Measurements from ENCODE around the gene THRA. TPM values are rescaled to one million over a fixed set of nuclear protein-coding genes. Genes with fewer than 3 reads are reported as not detected.

Gene THRA
- total and polyA plus RNA-seq, 8 donors, result 21.1 to 52.2 (median 34.2) TPM

DNA sequence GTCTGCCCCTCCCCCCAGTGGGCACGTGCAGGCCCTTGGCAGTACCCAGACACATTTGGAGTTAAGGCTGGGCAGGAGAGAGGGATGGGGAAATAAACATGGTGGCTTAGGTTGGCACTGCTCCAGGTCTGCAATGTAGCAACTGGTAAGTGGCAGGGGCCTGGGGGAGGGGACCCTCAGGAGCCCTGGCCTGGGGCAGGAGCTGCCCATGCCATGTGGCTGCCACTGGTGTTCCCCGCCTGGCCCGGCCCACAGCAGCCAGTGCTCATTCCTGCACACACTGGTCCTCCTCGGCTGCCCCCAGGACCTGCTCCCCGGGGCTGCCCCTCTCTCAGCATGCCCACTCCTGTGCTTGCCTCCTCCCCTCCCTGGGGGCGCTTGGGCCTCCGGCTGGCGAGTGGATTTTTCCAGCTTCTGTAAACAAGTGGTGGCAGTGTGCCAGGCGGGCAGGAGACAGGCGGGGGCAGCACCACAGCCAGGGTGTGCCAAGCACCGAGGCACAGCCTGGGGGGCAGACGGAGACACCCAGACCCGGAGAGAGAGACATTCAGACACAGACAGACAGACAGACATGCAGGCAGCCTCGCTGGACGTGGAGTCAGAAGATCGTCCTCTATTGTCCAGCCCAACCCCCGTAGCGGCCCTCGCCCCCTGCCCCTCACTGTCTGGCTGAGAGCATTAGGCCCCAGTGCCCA is 9.4 kb downstream of the THRA start:
- intact Hi-C loops (cut with DNase I; ENCODE audit: low total_unique reads), result no loop called here
- Histone ChIP-seq H3K36me3 (peaks cover 5 to 17% (median 16%) of the 10 kb centered on the region in 4 donors), H3K27me3 (no peaks in the 10 kb centered on the region), H3K27ac (peak overlapping the region; percentile 90 to 98 (median 97)), H3K4me1 (peaks cover 96 to 100% (median 99%) of the 10 kb centered on the region in 4 donors), H3K4me3 (peak overlapping the region; percentile 3 to 41 (median 24)), H3K9me3 (no peaks in the 10 kb centered on the region)
- DNase-seq, result peak; percentile 93 to 95
- peak; percentile 48 to 95 (median 87) for TF ChIP-seq POLR2AphosphoS5 (IDR thresholded peaks at IDR 0.05)
- TF ChIP-seq, protein P1, sequence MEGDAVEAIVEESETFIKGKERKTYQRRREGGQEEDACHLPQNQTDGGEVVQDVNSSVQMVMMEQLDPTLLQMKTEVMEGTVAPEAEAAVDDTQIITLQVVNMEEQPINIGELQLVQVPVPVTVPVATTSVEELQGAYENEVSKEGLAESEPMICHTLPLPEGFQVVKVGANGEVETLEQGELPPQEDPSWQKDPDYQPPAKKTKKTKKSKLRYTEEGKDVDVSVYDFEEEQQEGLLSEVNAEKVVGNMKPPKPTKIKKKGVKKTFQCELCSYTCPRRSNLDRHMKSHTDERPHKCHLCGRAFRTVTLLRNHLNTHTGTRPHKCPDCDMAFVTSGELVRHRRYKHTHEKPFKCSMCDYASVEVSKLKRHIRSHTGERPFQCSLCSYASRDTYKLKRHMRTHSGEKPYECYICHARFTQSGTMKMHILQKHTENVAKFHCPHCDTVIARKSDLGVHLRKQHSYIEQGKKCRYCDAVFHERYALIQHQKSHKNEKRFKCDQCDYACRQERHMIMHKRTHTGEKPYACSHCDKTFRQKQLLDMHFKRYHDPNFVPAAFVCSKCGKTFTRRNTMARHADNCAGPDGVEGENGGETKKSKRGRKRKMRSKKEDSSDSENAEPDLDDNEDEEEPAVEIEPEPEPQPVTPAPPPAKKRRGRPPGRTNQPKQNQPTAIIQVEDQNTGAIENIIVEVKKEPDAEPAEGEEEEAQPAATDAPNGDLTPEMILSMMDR (IDR thresholded peaks at IDR 0.05), result peak in 1 of 7 experiments; percentile 6
- TF ChIP-seq POLR2A (IDR thresholded peaks at IDR 0.05), result no peak
- no peak for TF ChIP-seq EP300 (IDR thresholded peaks at IDR 0.05)
- WGBS, 5 donors, result 6 to 27% (median 10%) methylated on average over 9 to 19 of the region's 19 CpGs

DNA sequence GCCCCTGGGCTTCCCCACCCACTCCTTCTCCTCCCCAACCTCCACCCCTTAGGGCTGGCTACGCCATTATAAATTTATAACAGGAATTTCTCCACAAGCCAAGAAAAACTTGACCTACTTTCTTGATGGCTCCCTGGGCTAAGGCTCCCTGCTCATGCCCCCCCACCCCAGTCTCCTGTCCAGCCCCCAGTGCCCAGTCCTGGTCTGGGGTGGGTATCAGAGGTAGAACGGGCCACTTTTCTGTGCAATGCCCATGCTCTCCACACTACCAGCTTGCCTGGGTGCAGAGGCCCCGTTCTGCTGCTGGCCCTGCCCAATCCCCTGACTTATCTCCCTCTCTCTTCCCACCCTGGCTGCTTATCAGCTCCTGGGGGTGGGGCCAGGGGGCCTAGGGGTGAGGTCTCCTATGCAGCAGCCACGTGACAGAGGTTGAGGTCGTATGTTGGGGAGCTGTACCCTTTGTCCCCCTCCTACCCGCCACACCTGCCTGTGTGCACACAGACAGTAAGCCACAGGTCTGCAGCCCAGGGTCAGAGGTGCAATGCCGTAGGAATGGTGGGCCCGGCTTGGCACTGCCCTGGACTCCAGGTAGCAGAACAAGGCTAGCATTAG is 10.1 kb downstream of the THRA start:
- peaks cover 5 to 24% (median 22%) of the 10 kb centered on the region in 4 donors for H3K36me3 ChIP-seq
- intact Hi-C loops (cut with DNase I; ENCODE audit: low total_unique reads), result no loop called here
- H3K4me3 ChIP-seq, result peak overlapping the region; percentile 3 to 41 (median 24)
- H3K4me1 ChIP-seq, result peaks cover 92 to 100% (median 99%) of the 10 kb centered on the region in 4 donors
- TF ChIP-seq POLR2AphosphoS5 (IDR thresholded peaks at IDR 0.05) (peak; percentile 15 to 89 (median 62)), EP300 (IDR thresholded peaks at IDR 0.05) (no peak), POLR2A (IDR thresholded peaks at IDR 0.05) (peak in 1 of 4 donors; percentile 30)
- TF ChIP-seq, protein P1 (IDR thresholded peaks at IDR 0.05), result no peak
- no peaks in the 10 kb centered on the region for H3K27me3 ChIP-seq
- 16 to 30% (median 29%) methylated on average over 7 to 8 of the region's 8 CpGs for WGBS, 5 donors
- no peaks in the 10 kb centered on the region for H3K9me3 ChIP-seq
- H3K27ac ChIP-seq, result peak overlapping the region; percentile 90 to 98 (median 97)
- peak; percentile 83 to 89 for DNase-seq

DNA sequence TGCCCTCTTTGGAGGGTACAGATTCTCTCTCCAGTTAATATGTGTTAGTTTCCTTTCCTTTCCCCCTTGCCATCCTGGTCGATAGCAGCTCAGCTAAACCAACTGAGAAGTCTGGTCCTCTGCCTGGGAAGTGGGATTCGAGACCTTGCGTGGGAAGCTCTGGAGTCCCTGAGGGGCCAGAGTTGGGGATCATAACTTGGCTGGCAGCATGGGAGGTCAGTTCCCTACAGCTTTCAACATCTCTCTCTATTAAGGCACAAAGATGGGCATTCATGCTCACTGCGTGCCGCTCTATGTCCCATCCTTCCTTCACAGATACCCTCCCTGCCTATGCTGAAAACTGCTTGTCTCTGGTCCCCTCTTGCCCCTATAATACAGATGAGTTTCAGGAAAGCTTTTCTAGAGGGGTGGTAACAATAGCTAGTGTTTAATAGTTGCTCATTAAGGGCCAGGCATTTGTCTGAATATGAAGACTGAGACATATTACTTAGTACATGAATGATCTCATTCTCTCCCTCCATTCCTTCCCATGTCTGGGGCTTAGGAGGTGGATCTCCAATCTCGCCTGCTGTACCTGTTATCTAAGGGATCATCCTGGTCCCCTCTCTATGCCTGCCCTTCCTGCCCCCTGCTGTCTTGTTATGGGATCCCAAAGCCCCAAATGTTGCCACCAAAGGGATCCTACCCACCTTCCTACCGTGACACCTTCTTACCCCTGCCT is 10.8 kb downstream of the THRA start:
- peak overlapping the region; percentile 90 to 98 (median 97) for H3K27ac ChIP-seq
- H3K9me3 ChIP-seq, result no peaks in the 10 kb centered on the region
- 59 to 77% (median 67%) methylated on average over 7 of the region's 7 CpGs for WGBS, 5 donors
- peak overlapping the region in 1 of 4 donors; percentile 21 for H3K4me3 ChIP-seq
- H3K4me1 ChIP-seq, result peaks cover 84 to 97% (median 95%) of the 10 kb centered on the region in 4 donors
- intact Hi-C loops (cut with DNase I; ENCODE audit: low total_unique reads), result no loop called here
- TF ChIP-seq, protein P1 (IDR thresholded peaks at IDR 0.05), result no peak
- no peak for TF ChIP-seq EP300 (IDR thresholded peaks at IDR 0.05)
- TF ChIP-seq POLR2AphosphoS5 (IDR thresholded peaks at IDR 0.05), result no peak
- TF ChIP-seq POLR2A (IDR thresholded peaks at IDR 0.05), result no peak
- H3K27me3 ChIP-seq, result no peaks in the 10 kb centered on the region
- peaks cover 5 to 30% (median 30%) of the 10 kb centered on the region in 4 donors for H3K36me3 ChIP-seq
- DNase-seq, result peak in 1 of 2 donors; percentile 18

DNA sequence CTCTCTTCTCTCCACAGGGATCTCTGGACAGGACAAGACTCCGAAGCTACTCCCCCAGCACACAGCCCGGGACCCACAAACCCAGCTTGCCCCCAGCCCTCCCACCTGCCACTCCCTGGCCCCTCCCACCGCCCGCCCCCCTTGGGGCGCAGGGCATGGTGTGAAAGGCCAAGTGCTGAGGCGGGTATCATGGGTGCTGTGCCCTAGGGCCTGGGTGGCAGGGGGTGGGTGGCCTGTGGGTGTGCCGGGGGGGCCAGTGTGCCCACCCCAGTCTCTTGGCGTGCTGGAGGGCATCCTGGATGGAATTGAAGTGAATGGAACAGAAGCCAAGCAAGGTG is 11.4 kb downstream of the THRA start:
- H3K4me1 ChIP-seq, result peaks cover 81 to 98% (median 90%) of the 10 kb centered on the region in 4 donors
- H3K27me3 ChIP-seq, result no peaks in the 10 kb centered on the region
- peak overlapping the region in 1 of 4 donors; percentile 21 for H3K4me3 ChIP-seq
- peak in 1 of 2 donors; percentile 28 for DNase-seq
- H3K36me3 ChIP-seq, result peaks cover 8 to 36% (median 35%) of the 10 kb centered on the region in 4 donors
- H3K9me3 ChIP-seq, result no peaks in the 10 kb centered on the region
- peak overlapping the region; percentile 90 to 98 (median 97) for H3K27ac ChIP-seq
- WGBS, 5 donors, result 41 to 62% (median 55%) methylated on average over 8 of the region's 8 CpGs
- intact Hi-C loops (cut with DNase I; ENCODE audit: low total_unique reads), result no loop called here
- TF ChIP-seq, protein P1 (IDR thresholded peaks at IDR 0.05), result no peak
- no peak for TF ChIP-seq EP300 (IDR thresholded peaks at IDR 0.05)
